IPS DF 6.9 (cell line): ENCODE measurements around the gene C17orf113.
A peak's percentile ranks its signal among the peaks of the same experiment; 100 is the strongest.

Experiments used
- DNase-seq: peaks from one replicate; pipeline ENCODE4 v3.0.0-alpha.2; 2013; ENCODE audit warnings: low read depth, low spot score
- H3K27ac ChIP-seq: one replicate; pipeline ENCODE4 v1.5.1; 2013; ENCODE audit warnings: low read length, control low read depth
- H3K27me3 ChIP-seq: 2 replicates; pipeline ENCODE4 v1.6.1; 2013; ENCODE audit warnings: mild to moderate bottlenecking, low read length; ENCODE audit not compliant: control insufficient read depth, insufficient read depth
- H3K36me3 ChIP-seq: 2 replicates; pipeline ENCODE4 v1.6.1; 2013; ENCODE audit warnings: low read length; ENCODE audit not compliant: control insufficient read depth, insufficient read depth
- H3K4me1 ChIP-seq: 2 replicates; pipeline ENCODE4 v1.6.1; 2013; ENCODE audit warnings: low read length; ENCODE audit not compliant: control insufficient read depth, insufficient read depth
- H3K4me3 ChIP-seq: 2 replicates; pipeline ENCODE4 v1.5.1; 2013; ENCODE audit warnings: mild to moderate bottlenecking, low read length
- H3K9me3 ChIP-seq: 2 replicates; pipeline ENCODE4 v1.6.1; 2013; ENCODE audit warnings: low read length, inconsistent platforms; ENCODE audit not compliant: control insufficient read depth, insufficient read depth
- WGBS: extraction: QIAGEN DNeasy Blood & Tissue Kit; methylation state at CpG from one replicate; pipeline ENCODE4 v1.1.7; 2013; ENCODE audit warnings: mixed read lengths, missing lambda C conversion rate; ENCODE audit not compliant: insufficient read length, insufficient coverage; 5-methylcytosine and 5-hydroxymethylcytosine counted together

The C17orf113 gene

DNA sequence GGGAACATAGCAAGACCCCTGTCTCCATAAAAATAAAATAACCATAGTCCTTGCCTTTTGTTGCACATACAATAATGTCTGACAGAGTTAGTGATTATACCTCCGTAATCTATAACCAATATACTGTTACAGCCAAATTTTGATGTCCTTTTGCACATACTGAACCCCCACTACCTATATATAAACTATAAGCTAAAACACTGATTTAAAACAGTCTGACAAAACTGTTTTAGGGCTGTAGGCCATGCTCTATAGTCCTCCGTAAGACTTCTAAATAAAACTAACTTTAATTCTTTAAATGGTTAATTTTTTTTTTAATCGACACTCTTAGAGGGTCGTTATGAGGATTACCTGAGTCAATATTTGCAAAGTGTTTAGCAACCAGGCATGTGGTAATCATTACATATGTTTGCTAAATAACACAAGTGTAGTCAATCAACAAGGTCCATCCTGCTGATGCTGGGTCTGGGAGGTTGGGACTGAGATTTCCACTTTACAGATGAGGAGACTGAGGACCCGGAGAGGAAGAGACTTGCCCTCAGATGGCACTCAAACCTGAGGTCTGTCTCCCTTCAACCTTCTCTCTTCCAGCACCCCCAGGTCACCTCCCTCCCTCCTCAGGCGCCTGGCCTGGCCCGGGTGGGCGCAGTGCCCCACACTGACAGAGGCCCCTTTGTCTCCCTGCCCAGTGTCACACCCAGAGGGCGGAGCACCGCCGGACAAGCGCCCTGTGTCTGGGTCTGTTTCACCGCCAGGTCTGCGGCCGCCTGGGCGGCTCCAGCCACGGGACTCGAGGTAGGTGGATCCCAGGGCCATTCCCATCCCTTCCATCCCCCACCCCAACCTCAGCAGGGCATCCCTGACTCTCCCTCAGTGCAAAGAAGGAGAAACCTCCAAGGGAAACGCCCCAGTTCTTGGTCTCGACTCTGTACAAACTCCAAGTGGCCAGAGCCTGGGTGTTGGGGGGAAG lies 37.6 kb upstream of the C17orf113 start:
- Histone ChIP-seq H3K27me3 (no peaks in the 10 kb centered on the region), H3K36me3 (no peaks in the 10 kb centered on the region), H3K27ac (no peak overlapping the region), H3K9me3 (no peaks in the 10 kb centered on the region), H3K4me1 (peaks cover 1% of the 10 kb centered on the region; the same call in 1 of the 2 replicates), H3K4me3 (no peak overlapping the region)
- no CpG with 5 or more reads among the region's 20 CpGs for WGBS
- DNase-seq = no peak

DNA sequence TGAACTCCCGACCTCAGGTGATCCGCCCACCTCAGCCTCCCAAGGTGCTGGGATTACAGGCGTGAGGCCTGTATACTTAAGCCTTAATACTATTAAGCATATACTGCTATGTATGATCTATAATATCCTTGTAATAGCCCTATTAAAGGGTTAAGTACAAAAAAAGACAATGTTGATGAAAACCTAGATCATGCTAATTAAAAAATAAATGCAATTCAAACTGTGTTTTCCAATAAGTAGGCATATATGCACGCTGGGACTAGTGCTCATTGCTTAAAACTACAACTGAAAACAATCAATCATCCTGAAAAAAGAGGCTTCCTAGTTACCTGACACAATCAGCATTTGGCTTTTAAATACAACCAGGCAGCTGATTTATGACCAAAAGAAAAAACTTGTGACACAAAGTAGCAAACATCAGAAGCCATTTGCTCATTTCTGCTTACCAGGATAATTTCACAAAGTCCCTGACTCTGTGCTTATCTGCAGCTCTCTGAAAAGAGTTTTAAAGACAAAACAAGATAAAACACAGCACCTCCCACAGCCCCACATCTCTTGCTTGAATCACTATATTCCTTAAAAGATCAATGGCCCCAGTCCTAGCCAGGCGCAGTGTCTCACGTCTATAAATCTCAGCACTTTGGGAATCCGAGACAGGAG lies 36.8 kb upstream of the C17orf113 start:
- Histone ChIP-seq H3K4me1 (no peaks in the 10 kb centered on the region), H3K27ac (no peak overlapping the region), H3K4me3 (no peak overlapping the region), H3K9me3 (no peaks in the 10 kb centered on the region), H3K36me3 (no peaks in the 10 kb centered on the region), H3K27me3 (no peaks in the 10 kb centered on the region)
- no peak for DNase-seq
- WGBS = no CpG with 5 or more reads among the region's 7 CpGs

GRCh38 chr17:42081516-42082129 lies 31.2 kb upstream of the C17orf113 start:
- Histone ChIP-seq H3K4me3 (no peak overlapping the region), H3K4me1 (0 out of 2 replicates have a peak, but pooled peaks cover 1% of the 10 kb centered on the region), H3K27ac (no peak overlapping the region), H3K27me3 (no peaks in the 10 kb centered on the region), H3K36me3 (no peaks in the 10 kb centered on the region), H3K9me3 (no peaks in the 10 kb centered on the region)
- no CpG with 5 or more reads among the region's 9 CpGs for WGBS
- DNase-seq = no peak

DNA sequence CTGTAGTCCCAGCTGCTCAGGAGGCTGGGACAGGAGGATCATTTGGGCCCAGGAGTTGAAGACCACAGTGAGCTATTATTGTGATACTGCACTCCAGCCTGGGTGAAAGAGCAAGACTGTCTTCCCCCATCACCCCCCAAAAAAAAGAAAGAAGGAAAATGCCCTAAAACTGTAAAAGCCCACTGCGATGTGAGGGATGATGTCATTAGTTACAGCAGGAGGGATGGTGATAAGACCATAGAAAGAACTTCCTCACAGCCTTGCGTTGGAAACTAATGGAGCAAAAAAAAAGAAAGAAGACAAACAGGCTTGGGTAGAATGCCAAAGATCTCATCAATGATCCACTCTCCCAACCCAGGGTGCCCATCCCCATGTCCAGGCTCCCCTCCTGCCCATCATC lies 29.1 kb upstream of the C17orf113 start:
- no peak for DNase-seq
- no CpG with 5 or more reads among the region's 2 CpGs for WGBS
- H3K4me3 ChIP-seq = no peak overlapping the region

GRCh38 chr17:42078396-42079043 lies 28.1 kb upstream of the C17orf113 start:
- no peaks in the 10 kb centered on the region for H3K9me3 ChIP-seq
- WGBS = no CpG with 5 or more reads among the region's 8 CpGs
- no peaks in the 10 kb centered on the region for H3K27me3 ChIP-seq
- H3K27ac ChIP-seq = no peak overlapping the region
- DNase-seq = no peak
- no peaks in the 10 kb centered on the region for H3K36me3 ChIP-seq
- H3K4me3 ChIP-seq = no peak overlapping the region
- 0 out of 2 replicates have a peak, but pooled peaks cover 1% of the 10 kb centered on the region for H3K4me1 ChIP-seq

More for the DNA sequence above, 29.1 kb upstream of the C17orf113 start:
- H3K4me1 ChIP-seq = 0 out of 2 replicates have a peak, but pooled peaks cover 1% of the 10 kb centered on the region
- no peaks in the 10 kb centered on the region for H3K9me3 ChIP-seq
- no peaks in the 10 kb centered on the region for H3K36me3 ChIP-seq
- H3K27me3 ChIP-seq = no peaks in the 10 kb centered on the region
- H3K27ac ChIP-seq = no peak overlapping the region

DNA sequence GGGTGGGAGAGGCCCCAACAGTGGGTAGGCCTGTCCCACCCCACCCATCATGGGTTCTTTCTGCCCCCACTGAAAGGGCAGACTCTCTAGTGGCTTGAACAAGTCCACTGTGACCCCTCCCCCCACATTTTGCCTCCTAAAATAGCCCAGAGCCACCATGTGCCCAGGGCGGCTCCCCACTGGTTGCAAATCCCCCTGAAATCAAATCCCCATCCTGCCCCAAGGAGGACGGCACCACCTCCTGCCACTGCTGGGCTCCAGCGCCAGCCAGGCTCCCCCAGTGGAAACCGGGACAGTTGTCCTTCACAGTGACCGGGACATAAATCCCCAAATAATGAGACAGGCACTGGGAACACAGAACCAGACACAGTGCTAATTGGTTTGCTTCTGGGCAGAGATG lies 27.4 kb upstream of the C17orf113 start:
- Histone ChIP-seq H3K4me3 (no peak overlapping the region), H3K9me3 (no peaks in the 10 kb centered on the region), H3K4me1 (0 out of 2 replicates have a peak, but pooled peaks cover 1% of the 10 kb centered on the region), H3K27me3 (no peaks in the 10 kb centered on the region), H3K27ac (no peak overlapping the region), H3K36me3 (no peaks in the 10 kb centered on the region)
- no peak for DNase-seq
- WGBS = no CpG with 5 or more reads among the region's 5 CpGs

GRCh38 chr17:42076797-42077559 lies 26.6 kb upstream of the C17orf113 start:
- no peak for DNase-seq
- Histone ChIP-seq H3K4me1 (0 out of 2 replicates have a peak, but pooled peaks cover 1% of the 10 kb centered on the region), H3K27me3 (no peaks in the 10 kb centered on the region), H3K36me3 (no peaks in the 10 kb centered on the region), H3K27ac (no peak overlapping the region), H3K4me3 (no peak overlapping the region), H3K9me3 (no peaks in the 10 kb centered on the region)
- WGBS = no CpG with 5 or more reads among the region's 4 CpGs

DNA sequence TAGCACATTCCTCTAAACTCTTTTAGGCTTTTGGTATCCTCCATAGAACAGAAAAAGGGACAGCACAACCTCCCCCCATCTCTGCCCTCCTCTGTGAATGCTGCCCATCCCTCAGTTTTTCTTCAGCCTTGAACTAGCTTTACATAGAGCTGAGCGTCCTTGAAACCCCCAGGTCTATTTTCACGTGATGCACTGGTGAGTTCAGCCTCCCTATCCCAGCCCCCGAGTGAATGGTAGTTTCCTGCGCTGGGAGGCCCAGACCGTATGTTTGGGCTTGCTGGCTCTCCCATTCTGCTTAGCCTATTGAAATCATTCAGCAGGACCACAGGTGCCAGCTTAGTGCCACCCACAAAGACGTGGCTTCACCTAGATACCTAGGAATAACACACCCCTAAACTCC lies 25.4 kb upstream of the C17orf113 start:
- DNase-seq = no peak
- no CpG with 5 or more reads among the region's 6 CpGs for WGBS
- Histone ChIP-seq H3K9me3 (no peaks in the 10 kb centered on the region), H3K4me3 (no peak overlapping the region), H3K27ac (no peak overlapping the region), H3K4me1 (0 out of 2 replicates have a peak, but pooled peaks cover 1% of the 10 kb centered on the region), H3K27me3 (no peaks in the 10 kb centered on the region), H3K36me3 (no peaks in the 10 kb centered on the region)

GRCh38 chr17:42072323-42073187 lies 22.2 kb upstream of the C17orf113 start:
- Histone ChIP-seq H3K9me3 (no peaks in the 10 kb centered on the region), H3K27ac (no peak overlapping the region), H3K27me3 (no peaks in the 10 kb centered on the region), H3K36me3 (no peaks in the 10 kb centered on the region), H3K4me3 (peak overlapping the region; percentile 48), H3K4me1 (peaks cover under 1% of the 10 kb centered on the region; the same call in 1 of the 2 replicates)
- WGBS = no CpG with 5 or more reads among the region's 67 CpGs
- no peak for DNase-seq
